RWPE1 (cell line): ENCODE measurements around the gene SIAH1.

Experiments
- CTCF ChIA-PET: fragments of 350-600 bp; sonication (Branson Sonifier 250); formaldehyde crosslinking; extraction: SDS; loops from one replicate; lab custom pipeline; 2021; lab: Yijun Ruan, JAX
- POLR2A ChIA-PET: fragments of 400-600 bp; formaldehyde crosslinking; extraction: SDS; loops from one replicate; lab custom pipeline; 2020; ENCODE audit warnings: antibody characterized with exemption; ENCODE audit not compliant: low non-redundant PET; lab: Yijun Ruan, JAX
- DNase-seq: peaks from one replicate; pipeline ENCODE4 v3.0.0; 2012; ENCODE audit warnings: low spot score
- H3K27ac ChIP-seq: fragments of 450-650 bp; 2 replicates; pipeline ENCODE4 v1.5.1; 2017
- TF ChIP-seq, protein P1 (sequence below): fragments of 450-650 bp; conservative IDR thresholded peaks from 2 replicates; pipeline ENCODE4 v1.5.1; 2017; ENCODE audit warnings: low read depth, mild to moderate bottlenecking

The SIAH1 gene, protein sequence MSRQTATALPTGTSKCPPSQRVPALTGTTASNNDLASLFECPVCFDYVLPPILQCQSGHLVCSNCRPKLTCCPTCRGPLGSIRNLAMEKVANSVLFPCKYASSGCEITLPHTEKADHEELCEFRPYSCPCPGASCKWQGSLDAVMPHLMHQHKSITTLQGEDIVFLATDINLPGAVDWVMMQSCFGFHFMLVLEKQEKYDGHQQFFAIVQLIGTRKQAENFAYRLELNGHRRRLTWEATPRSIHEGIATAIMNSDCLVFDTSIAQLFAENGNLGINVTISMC

DNA sequence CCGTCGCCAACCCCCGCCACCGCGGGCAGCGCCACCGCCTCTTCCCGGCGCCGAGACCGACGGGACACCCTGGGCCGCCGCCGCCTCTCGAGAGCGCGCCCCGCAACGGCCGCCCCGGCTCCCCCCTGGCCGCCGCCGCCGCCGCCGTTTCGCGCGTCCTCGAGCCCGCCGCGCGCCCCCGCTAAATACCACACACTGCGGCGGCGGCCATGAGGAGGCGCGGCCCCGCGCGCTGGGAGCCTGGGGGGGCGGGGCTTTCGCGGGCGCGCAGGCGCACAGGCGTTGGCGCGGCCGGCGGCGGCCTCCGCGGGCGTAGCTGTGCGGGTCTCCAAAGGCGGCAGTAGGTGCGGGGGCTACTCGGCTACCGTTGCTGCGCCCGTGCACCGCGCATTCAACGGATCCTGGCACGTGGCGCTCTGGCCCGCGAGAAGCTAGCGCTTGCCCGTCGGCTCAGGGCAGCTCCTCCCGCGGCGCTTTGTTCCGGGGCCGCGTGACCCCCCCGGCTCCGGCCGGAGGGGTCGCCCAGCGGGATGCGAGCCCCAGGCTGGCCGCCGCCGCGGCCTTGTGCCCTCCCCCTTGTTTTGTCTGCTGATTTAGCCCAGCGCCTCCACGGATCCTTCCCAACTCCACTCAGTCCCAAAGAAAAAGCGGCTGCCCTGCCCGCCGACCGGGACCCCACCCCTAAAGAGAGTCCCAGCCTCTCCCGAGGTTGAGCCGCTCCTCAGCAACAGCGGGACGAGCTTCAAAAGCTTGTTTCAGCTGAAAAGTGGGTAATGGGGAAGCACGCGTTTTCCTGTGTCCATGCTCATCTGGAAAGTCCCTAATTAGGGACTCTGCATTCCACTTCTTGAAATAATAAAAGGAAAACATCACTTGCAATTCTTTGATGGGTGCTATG lies at the start of gene SIAH1:
Gene SIAH1 (minus strand): TSS at position 161 of the 898 bp plus-strand sequence. CDS start 22,985 bp downstream, outside the sequence.
- H3K27ac ChIP-seq = peak within 1 kb of the TSS; percentile 93

DNA sequence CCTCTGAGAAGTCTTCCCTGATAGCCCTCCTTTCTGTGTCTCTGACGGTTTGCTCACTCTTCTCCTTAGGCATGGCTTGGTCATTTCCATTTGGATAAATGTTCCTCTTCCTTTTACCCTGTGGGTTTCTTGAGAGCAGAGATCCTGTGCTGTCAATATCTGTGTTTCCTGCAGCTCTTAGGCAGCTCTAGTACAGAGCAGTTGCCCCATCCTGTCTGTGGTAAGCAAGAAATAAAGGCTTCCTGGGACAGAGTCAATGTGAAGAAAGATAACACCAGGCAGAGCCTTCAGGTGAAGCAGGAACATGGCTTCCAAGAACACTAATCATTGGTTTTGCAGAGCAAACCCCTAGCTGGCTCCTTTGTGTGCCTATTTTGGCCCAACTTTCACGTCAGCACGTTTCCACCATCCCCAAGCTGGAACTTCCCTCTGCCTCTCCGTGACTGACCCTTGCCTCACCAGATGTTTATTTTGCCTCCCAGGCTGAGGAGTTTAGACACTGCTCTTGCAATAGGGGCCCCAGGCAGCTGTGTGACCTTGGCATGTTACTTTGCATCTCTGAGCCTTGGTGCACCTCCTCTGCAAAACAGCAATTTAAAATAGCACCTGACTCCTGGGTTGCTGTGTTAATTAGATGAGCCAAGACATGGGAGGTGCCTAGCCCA lies 49.6 kb upstream of the SIAH1 start:
- no peak overlapping the region for H3K27ac ChIP-seq
- TF ChIP-seq, protein P1, sequence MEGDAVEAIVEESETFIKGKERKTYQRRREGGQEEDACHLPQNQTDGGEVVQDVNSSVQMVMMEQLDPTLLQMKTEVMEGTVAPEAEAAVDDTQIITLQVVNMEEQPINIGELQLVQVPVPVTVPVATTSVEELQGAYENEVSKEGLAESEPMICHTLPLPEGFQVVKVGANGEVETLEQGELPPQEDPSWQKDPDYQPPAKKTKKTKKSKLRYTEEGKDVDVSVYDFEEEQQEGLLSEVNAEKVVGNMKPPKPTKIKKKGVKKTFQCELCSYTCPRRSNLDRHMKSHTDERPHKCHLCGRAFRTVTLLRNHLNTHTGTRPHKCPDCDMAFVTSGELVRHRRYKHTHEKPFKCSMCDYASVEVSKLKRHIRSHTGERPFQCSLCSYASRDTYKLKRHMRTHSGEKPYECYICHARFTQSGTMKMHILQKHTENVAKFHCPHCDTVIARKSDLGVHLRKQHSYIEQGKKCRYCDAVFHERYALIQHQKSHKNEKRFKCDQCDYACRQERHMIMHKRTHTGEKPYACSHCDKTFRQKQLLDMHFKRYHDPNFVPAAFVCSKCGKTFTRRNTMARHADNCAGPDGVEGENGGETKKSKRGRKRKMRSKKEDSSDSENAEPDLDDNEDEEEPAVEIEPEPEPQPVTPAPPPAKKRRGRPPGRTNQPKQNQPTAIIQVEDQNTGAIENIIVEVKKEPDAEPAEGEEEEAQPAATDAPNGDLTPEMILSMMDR = no peak
- ChIA-PET CTCF (interaction anchor here (0.7 kb wide), 1 partner anchor 8 kb away, joined by 3 read pairs; no protein-coding TSS in a partner anchor), POLR2A (interaction anchor here (0.5 to 0.7 kb wide), 2 partner anchors 13 to 72 kb away, joined by 4 to 5 read pairs; no protein-coding TSS in a partner anchor)
- DNase-seq = no peak

More for the DNA sequence above, at the start of gene SIAH1:
- CTCF ChIA-PET = interaction anchor here (1.6 kb wide), 1 partner anchor 141 kb away, joined by 4 read pairs; no protein-coding TSS in a partner anchor
- TF ChIP-seq, protein P1 = no peak
- POLR2A ChIA-PET = no interaction called here
- DNase-seq = peak; percentile 89

DNA sequence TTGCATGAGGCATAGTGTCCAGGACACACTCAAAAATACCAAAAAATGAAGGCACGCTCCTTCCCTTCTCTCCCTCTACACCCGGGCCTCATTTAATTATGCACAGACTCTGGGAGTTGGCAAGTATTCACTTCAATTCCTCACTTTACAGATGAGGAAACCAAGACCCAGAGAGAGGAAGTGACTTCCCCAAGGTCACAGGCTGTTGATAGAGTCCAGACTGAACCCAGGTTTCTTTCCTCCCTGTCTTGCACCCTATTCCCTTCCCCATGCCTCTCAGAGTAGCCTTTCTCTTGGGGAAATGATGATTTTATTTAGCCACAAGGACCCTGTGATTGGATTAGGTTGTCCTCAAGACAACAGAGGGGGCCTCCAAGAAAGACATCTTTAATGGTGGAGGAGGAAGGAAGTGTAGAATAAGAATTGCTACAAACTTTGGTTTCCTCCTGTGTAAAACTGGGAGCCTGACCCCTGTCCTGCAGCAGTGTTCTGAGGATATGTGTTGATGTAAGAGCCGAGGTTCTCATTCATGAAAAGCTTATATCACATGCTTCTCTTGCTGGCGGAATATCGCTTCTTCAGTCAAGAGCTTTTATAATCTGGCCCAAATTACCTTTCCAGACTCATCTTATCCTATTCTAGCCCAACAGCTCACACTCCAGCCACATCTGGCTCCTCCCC lies 48.8 kb upstream of the SIAH1 start:
- ChIA-PET POLR2A (interaction anchor here (0.5 to 0.7 kb wide), 2 partner anchors 14 to 72 kb away, joined by 4 to 5 read pairs; no protein-coding TSS in a partner anchor), CTCF (no interaction called here)
- DNase-seq = no peak
- H3K27ac ChIP-seq = no peak overlapping the region
- TF ChIP-seq, protein P1 = no peak

DNA sequence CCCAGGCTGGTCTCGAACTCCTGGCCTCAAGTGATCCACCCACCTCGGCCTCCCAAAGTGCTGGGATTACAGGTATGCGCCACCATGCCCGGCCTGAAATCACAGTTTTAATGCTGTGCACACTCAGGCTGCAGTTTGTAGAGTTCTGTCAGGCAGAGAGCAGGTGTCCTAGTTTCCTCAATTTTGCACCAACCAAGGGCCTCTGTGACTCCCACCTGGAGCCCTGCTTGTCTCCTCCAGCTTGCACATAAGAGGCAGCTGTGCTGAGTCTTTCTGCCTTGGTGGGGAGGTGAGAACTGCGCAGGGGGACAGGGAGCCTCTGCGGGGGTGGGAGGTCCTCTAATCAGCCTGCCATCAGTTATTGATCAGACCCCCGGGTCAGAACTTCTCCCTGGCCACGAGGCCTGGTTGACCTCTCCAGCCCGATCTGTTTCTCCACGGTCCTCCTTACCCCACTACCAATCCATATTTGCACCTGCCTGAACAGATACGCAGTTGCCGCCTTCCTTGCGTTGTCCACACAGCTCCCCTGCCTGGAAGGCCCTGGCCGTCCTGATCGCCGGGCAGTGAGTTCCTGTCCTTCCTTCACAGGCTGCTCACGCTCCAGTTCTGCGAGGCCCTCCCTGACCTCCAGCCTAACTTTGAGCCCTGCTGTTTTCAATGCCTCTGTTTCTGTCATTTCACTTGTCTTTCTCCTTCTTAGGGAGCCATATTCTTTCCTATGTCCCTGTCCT lies 48.1 kb upstream of the SIAH1 start:
- DNase-seq = no peak
- TF ChIP-seq, protein P1 = no peak
- CTCF ChIA-PET = no interaction called here
- no peak overlapping the region for H3K27ac ChIP-seq
- POLR2A ChIA-PET = no interaction called here

DNA sequence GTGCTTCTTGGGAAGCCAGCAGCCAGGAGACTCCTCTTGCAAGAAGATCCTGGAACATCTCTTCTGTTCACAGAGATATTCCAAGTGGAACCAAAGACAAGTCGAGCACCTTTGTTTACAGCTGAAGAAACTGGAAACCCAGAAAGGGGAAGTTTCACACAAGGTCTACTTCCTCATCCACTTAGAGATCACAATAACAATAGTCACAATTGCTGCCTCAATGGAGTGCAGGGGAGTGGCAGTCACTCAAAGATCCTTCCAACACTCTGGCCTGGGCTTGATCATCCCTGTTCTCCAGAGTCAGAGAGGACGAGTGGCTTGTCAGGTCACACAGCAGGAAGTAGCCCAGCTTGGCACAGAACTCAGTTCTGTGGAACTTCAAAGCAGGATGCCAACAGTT lies 46.9 kb upstream of the SIAH1 start:
- POLR2A ChIA-PET = no interaction called here
- TF ChIP-seq, protein P1 = no peak
- H3K27ac ChIP-seq = no peak overlapping the region
- no peak for DNase-seq
- CTCF ChIA-PET = no interaction called here
